BLaER1 (cell line): ENCODE data around the gene CDKAL1.
A peak's percentile ranks its signal among the peaks of the same experiment; 100 is the strongest.
"Not testable (repeated sequence)": the region's sequence is repeated elsewhere in the genome, so short reads cannot be mapped to it uniquely, and the experiment has no call there.

Experiments
- H3K27ac ChIP-seq: shearing (Covaris generic); formaldehyde crosslinking; 2 replicates; pipeline ENCODE4 v1.8.1; 2022
- H3K27me3 ChIP-seq: shearing (Covaris generic); formaldehyde crosslinking; 2 replicates; pipeline ENCODE4 v1.8.1; 2022
- H3K36me3 ChIP-seq: shearing (Covaris generic); formaldehyde crosslinking; 2 replicates; pipeline ENCODE4 v1.8.1; 2022
- H3K4me1 ChIP-seq: shearing (Covaris generic); formaldehyde crosslinking; 2 replicates; pipeline ENCODE4 v1.8.1; 2022
- H3K4me2 ChIP-seq: shearing (Covaris generic); formaldehyde crosslinking; 2 replicates; pipeline ENCODE4 v1.8.1; 2022
- H3K4me3 ChIP-seq: shearing (Covaris generic); formaldehyde crosslinking; 2 replicates; pipeline ENCODE4 v1.8.1; 2022
- H3K9ac ChIP-seq: shearing (Covaris generic); formaldehyde crosslinking; 2 replicates; pipeline ENCODE4 v1.8.1; 2022
- H3K9me3 ChIP-seq: shearing (Covaris generic); formaldehyde crosslinking; 2 replicates; pipeline ENCODE4 v1.8.1; 2022
- H4K20me1 ChIP-seq: shearing (Covaris generic); formaldehyde crosslinking; 2 replicates; pipeline ENCODE4 v1.8.1; 2022
- Cebpa-rat ChIP-seq: shearing (Covaris generic); IDR thresholded peaks from 2 replicates; pipeline ENCODE4 v1.8.1; 2022

The CDKAL1 gene

GRCh38 chr6:20584100-20584731 lies 50.0 kb downstream of the CDKAL1 start:
- Histone ChIP-seq H4K20me1 (no peaks in the 10 kb centered on the region), H3K4me1 (peaks cover 7% of the 10 kb centered on the region), H3K27ac (no peak overlapping the region), H3K27me3 (no peaks in the 10 kb centered on the region), H3K9ac (no peak overlapping the region), H3K4me3 (no peak overlapping the region), H3K9me3 (peaks cover 4% of the 10 kb centered on the region; the same call in 1 of the 2 replicates), H3K36me3 (peaks cover 41% of the 10 kb centered on the region), H3K4me2 (0 out of 2 replicates have a peak overlapping the region, but pooled peaks have one; percentile 1)
- no peak for TF ChIP-seq Cebpa-rat

GRCh38 chr6:20589266-20589665 lies 55.0 kb downstream of the CDKAL1 start:
- H3K36me3 ChIP-seq = peaks cover 37% of the 10 kb centered on the region
- no peak overlapping the region for H3K27ac ChIP-seq
- peaks cover 4% of the 10 kb centered on the region for H3K4me1 ChIP-seq
- no peak overlapping the region for H3K9ac ChIP-seq
- H3K27me3 ChIP-seq = no peaks in the 10 kb centered on the region
- H3K9me3 ChIP-seq = peaks cover 17% of the 10 kb centered on the region
- no peak for TF ChIP-seq Cebpa-rat
- H3K4me3 ChIP-seq = no peak overlapping the region
- no peak overlapping the region for H3K4me2 ChIP-seq
- no peaks in the 10 kb centered on the region for H4K20me1 ChIP-seq

- H3K4me2 ChIP-seq, H3K27me3 ChIP-seq, H4K20me1 ChIP-seq, H3K4me3 ChIP-seq, H3K9ac ChIP-seq, H3K4me1 ChIP-seq, H3K27ac ChIP-seq: not testable (repeated sequence)
- peaks cover 38% of the 10 kb centered on the region for H3K36me3 ChIP-seq
- peaks cover 24% of the 10 kb centered on the region for H3K9me3 ChIP-seq
Measured at GRCh38 chr6:20590476-20590875, 56.2 kb downstream of the CDKAL1 start.

GRCh38 chr6:20594299-20594853 lies 60.1 kb downstream of the CDKAL1 start:
- H3K27me3 ChIP-seq, H3K4me1 ChIP-seq, H4K20me1 ChIP-seq, H3K4me2 ChIP-seq, H3K4me3 ChIP-seq, H3K27ac ChIP-seq, H3K9ac ChIP-seq: not testable (repeated sequence)
- Histone ChIP-seq H3K9me3 (peaks cover 38% of the 10 kb centered on the region), H3K36me3 (peaks cover 34% of the 10 kb centered on the region)

- Histone ChIP-seq H3K4me2 (no peak overlapping the region), H3K9ac (no peak overlapping the region), H3K9me3 (peaks cover 23% of the 10 kb centered on the region), H3K27me3 (no peaks in the 10 kb centered on the region), H3K4me1 (no peaks in the 10 kb centered on the region), H4K20me1 (no peaks in the 10 kb centered on the region), H3K4me3 (no peak overlapping the region), H3K36me3 (peaks cover 34% of the 10 kb centered on the region), H3K27ac (no peak overlapping the region)
- no peak for TF ChIP-seq Cebpa-rat
Measured at GRCh38 chr6:20599302-20600051, 65.2 kb downstream of the CDKAL1 start.

GRCh38 chr6:20600831-20601230 lies 66.6 kb downstream of the CDKAL1 start:
- no peaks in the 10 kb centered on the region for H3K4me1 ChIP-seq
- no peak for TF ChIP-seq Cebpa-rat
- no peaks in the 10 kb centered on the region for H3K27me3 ChIP-seq
- H3K36me3 ChIP-seq = peaks cover 22% of the 10 kb centered on the region
- H3K4me2 ChIP-seq = no peak overlapping the region
- no peak overlapping the region for H3K27ac ChIP-seq
- H3K9ac ChIP-seq = no peak overlapping the region
- peaks cover 11% of the 10 kb centered on the region for H3K9me3 ChIP-seq
- H3K4me3 ChIP-seq = no peak overlapping the region
- H4K20me1 ChIP-seq = no peaks in the 10 kb centered on the region

GRCh38 chr6:20604159-20604558 lies 69.9 kb downstream of the CDKAL1 start:
- Histone ChIP-seq H3K4me3 (no peak overlapping the region), H3K9me3 (no peaks in the 10 kb centered on the region), H3K27ac (no peak overlapping the region), H3K27me3 (no peaks in the 10 kb centered on the region), H3K36me3 (0 out of 2 replicates have a peak, but pooled peaks cover 5% of the 10 kb centered on the region), H3K4me2 (no peak overlapping the region), H3K4me1 (no peaks in the 10 kb centered on the region), H4K20me1 (no peaks in the 10 kb centered on the region), H3K9ac (no peak overlapping the region)
- TF ChIP-seq Cebpa-rat = no peak

- no peak overlapping the region for H3K9ac ChIP-seq
- H4K20me1 ChIP-seq = no peaks in the 10 kb centered on the region
- no peaks in the 10 kb centered on the region for H3K27me3 ChIP-seq
- H3K4me1 ChIP-seq = no peaks in the 10 kb centered on the region
- no peak overlapping the region for H3K27ac ChIP-seq
- H3K4me3 ChIP-seq = no peak overlapping the region
- TF ChIP-seq Cebpa-rat = no peak
- peaks cover 4% of the 10 kb centered on the region; the same call in 1 of the 2 replicates for H3K9me3 ChIP-seq
- 0 out of 2 replicates have a peak, but pooled peaks cover 9% of the 10 kb centered on the region for H3K36me3 ChIP-seq
- no peak overlapping the region for H3K4me2 ChIP-seq
Measured at GRCh38 chr6:20605061-20605460, 70.8 kb downstream of the CDKAL1 start.

- H3K4me1 ChIP-seq = no peaks in the 10 kb centered on the region
- no peaks in the 10 kb centered on the region for H3K27me3 ChIP-seq
- H3K27ac ChIP-seq = no peak overlapping the region
Measured at GRCh38 chr6:20605581-20605980, 71.3 kb downstream of the CDKAL1 start.

GRCh38 chr6:20606831-20607230 lies 72.6 kb downstream of the CDKAL1 start:
- H3K4me1 ChIP-seq = no peaks in the 10 kb centered on the region

More at GRCh38 chr6:20605581-20605980, 71.3 kb downstream of the CDKAL1 start:
- Histone ChIP-seq H4K20me1 (no peaks in the 10 kb centered on the region), H3K36me3 (0 out of 2 replicates have a peak, but pooled peaks cover 9% of the 10 kb centered on the region), H3K9ac (no peak overlapping the region), H3K9me3 (peaks cover 4% of the 10 kb centered on the region; the same call in 1 of the 2 replicates), H3K4me2 (no peak overlapping the region), H3K4me3 (no peak overlapping the region)
- no peak for TF ChIP-seq Cebpa-rat

More at GRCh38 chr6:20606831-20607230, 72.6 kb downstream of the CDKAL1 start:
- H3K4me2 ChIP-seq = no peak overlapping the region
- H3K27ac ChIP-seq = no peak overlapping the region
- no peak overlapping the region for H3K9ac ChIP-seq
- H4K20me1 ChIP-seq = no peaks in the 10 kb centered on the region
- H3K4me3 ChIP-seq = no peak overlapping the region
- 0 out of 2 replicates have a peak, but pooled peaks cover 9% of the 10 kb centered on the region for H3K36me3 ChIP-seq
- peaks cover 4% of the 10 kb centered on the region; the same call in 1 of the 2 replicates for H3K9me3 ChIP-seq
- no peak for TF ChIP-seq Cebpa-rat
- H3K27me3 ChIP-seq = no peaks in the 10 kb centered on the region
